Epithelial cell of esophagus (primary cell): ENCODE results near the gene BICC1.
A peak's percentile ranks its signal among the peaks of the same experiment; 100 is the strongest.

Experiments used
- DNase-seq: peaks from one replicate; pipeline ENCODE4 v3.0.0; 2010; ENCODE audit warnings: low read depth
- H3K4me3 ChIP-seq: 2 replicates; pipeline ENCODE4 v1.5.1; 2011; ENCODE audit warnings: mild to moderate bottlenecking, low read length, control low read depth
- TF ChIP-seq, protein P1 (sequence below): IDR thresholded peaks from 2 replicates; pipeline ENCODE4 v1.5.1; 2011; ENCODE audit warnings: low read depth, mild to moderate bottlenecking, low read length, control low read depth, inconsistent platforms; ENCODE audit not compliant: insufficient read depth; ENCODE audit errors: missing control alignments

BICC1 gene

GRCh38 chr10:58755677-58756076 is 243.0 kb downstream of the BICC1 start:
- H3K4me3 ChIP-seq = peak overlapping the region; percentile 41
- peak; percentile 88 for DNase-seq
- TF ChIP-seq, protein P1, sequence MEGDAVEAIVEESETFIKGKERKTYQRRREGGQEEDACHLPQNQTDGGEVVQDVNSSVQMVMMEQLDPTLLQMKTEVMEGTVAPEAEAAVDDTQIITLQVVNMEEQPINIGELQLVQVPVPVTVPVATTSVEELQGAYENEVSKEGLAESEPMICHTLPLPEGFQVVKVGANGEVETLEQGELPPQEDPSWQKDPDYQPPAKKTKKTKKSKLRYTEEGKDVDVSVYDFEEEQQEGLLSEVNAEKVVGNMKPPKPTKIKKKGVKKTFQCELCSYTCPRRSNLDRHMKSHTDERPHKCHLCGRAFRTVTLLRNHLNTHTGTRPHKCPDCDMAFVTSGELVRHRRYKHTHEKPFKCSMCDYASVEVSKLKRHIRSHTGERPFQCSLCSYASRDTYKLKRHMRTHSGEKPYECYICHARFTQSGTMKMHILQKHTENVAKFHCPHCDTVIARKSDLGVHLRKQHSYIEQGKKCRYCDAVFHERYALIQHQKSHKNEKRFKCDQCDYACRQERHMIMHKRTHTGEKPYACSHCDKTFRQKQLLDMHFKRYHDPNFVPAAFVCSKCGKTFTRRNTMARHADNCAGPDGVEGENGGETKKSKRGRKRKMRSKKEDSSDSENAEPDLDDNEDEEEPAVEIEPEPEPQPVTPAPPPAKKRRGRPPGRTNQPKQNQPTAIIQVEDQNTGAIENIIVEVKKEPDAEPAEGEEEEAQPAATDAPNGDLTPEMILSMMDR = no peak

DNA sequence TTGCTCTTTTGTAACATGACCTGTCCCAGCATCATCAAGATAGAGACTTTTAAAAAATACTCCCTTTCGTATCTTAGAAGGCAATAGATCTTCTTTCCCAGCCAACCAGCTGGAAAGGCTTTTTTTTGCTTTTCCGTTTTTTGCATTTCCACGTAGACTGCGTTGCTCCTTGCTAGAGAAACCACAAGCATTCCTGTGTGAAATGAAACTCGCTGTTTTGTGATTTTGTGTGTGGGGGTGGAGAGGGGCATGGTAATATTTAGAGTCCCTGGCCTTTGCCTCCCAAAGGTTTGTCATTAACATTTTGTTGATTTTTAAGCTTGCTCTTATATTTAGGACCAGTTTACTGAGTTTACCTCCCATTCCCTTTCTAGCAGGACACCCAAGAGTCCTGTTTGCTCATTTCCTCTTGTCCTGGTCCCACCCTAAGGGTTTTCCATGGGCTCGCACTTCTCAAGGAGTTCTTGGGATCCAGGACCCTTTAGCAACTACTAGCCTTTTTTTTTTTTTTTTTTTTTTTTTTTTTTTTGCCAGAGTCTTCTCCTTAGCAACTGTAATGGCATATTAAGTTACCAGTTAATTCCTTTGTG is 243.6 kb downstream of the BICC1 start:
- peak; percentile 3 for DNase-seq
- TF ChIP-seq, protein P1 = no peak
- H3K4me3 ChIP-seq = peak overlapping the region; percentile 41

- DNase-seq = no peak
- H3K4me3 ChIP-seq = no peak overlapping the region
- TF ChIP-seq, protein P1 = no peak
Measured at GRCh38 chr10:58757352-58758065, 244.8 kb downstream of the BICC1 start.

DNA sequence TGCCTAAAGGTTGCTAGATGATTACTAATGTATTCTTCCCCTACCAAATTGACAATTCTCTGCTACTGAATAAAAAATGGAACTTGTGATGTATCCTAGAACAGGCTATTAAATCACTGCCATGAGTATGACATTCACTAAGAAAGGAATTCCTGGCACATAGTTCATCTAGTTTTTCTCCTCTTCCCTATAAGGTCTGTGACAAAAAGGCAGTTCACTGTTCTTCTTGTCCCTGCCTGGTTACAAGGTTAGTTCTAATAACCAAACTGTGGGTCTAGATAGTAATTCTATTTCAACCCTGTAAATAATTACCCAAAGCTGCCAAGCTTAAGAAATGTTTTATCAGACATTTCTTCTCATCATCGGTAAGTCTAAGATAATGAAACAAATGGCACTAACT is 245.6 kb downstream of the BICC1 start:
- no peak overlapping the region for H3K4me3 ChIP-seq
- TF ChIP-seq, protein P1 = no peak
- no peak for DNase-seq

GRCh38 chr10:58764087-58764747 is 251.5 kb downstream of the BICC1 start:
- no peak for DNase-seq
- TF ChIP-seq, protein P1 = no peak
- no peak overlapping the region for H3K4me3 ChIP-seq

DNA sequence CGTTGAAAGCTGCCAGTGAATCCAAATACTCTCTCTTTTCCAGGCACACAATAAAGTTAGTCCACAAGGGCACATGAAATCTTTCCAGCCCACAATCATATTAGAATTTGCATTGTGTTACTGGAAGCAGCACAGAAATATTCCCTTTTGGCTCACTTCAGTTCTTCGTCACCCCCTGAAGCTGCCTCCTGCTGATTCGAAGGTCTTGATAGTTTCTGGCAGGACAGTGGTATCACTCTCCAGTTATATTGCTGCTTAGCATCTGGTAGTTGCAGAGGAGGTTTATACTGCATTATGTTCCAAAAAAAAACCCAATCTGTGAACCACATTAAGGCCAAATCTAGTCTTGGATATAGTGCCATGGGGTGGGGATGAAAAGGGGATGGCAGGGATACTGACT is 253.2 kb downstream of the BICC1 start:
- no peak for DNase-seq
- TF ChIP-seq, protein P1 = no peak
- no peak overlapping the region for H3K4me3 ChIP-seq
